ENCODE measurements around the gene FDCSP.
"Not testable (repeated sequence)": the region's sequence is repeated elsewhere in the genome, so short reads cannot be mapped to it uniquely, and the experiment has no call there.

FDCSP gene

DNA sequence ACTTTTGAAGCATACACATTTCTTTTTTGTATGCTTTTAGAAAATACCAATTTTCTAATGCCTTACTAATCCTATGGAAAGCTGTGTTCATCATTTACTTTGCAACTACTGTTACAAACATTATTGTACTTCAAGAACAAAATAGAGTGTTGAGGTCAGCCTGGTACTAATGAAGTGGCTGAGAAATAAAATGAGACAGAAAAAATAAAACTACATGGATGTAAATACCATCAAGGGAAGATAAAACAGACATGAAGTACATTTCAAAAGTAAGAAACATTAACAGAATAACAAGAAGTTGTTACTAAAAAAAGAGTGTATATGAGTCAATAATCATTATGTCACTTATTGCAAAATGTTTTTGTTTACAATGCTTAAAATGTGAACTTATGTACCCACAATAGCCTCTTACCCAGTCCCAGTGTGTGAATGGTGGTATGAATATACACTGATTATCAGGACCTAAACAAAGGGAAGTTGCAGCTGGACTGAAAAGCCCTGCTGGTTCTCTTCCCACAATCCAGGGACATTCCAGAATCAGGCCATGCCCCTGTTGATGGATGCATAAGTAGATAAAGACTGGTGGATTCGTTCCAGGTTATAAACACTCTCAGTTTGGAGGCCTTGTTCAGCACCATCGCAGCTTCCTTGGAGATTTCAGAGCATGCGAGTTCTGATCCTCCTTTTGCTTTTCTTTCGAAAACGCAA lies 14.1 kb downstream of the FDCSP start:
- DNase-seq (ENCODE audit: low read depth), result no peak
- H3K4me3 ChIP-seq (ENCODE audit: low read length), result no peak overlapping the region
- TF ChIP-seq, protein P1, sequence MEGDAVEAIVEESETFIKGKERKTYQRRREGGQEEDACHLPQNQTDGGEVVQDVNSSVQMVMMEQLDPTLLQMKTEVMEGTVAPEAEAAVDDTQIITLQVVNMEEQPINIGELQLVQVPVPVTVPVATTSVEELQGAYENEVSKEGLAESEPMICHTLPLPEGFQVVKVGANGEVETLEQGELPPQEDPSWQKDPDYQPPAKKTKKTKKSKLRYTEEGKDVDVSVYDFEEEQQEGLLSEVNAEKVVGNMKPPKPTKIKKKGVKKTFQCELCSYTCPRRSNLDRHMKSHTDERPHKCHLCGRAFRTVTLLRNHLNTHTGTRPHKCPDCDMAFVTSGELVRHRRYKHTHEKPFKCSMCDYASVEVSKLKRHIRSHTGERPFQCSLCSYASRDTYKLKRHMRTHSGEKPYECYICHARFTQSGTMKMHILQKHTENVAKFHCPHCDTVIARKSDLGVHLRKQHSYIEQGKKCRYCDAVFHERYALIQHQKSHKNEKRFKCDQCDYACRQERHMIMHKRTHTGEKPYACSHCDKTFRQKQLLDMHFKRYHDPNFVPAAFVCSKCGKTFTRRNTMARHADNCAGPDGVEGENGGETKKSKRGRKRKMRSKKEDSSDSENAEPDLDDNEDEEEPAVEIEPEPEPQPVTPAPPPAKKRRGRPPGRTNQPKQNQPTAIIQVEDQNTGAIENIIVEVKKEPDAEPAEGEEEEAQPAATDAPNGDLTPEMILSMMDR (conservative IDR thresholded peaks at IDR 0.05; ENCODE audit: low read depth, low read length), result no peak

DNA sequence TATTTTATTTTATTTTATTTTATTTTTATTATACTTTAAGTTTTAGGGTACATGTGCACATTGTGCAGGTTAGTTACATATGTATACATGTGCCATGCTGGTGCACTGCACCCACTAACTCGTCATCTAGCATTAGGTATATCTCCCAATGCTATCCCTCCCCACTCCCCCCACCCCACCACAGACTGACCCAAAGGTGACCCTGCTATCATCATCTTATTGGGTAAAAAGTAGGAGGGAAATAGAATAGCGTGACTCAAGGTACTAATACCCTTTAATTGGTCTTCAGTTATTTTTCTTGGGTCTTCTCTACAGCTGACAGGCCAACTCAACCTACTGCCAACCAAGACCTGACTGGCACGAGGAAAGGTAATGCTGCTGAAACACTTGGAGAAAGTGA lies 16.4 kb downstream of the FDCSP start, which contains the start of gene CSN3:
TSS of gene CSN3 (plus strand) at position 301 of the 400 bp plus-strand sequence. CDS start 2,223 bp downstream, outside the sequence.
- DNase-seq (ENCODE audit: low read depth); H3K4me3 ChIP-seq (ENCODE audit: low read length): not testable (repeated sequence)

DNA sequence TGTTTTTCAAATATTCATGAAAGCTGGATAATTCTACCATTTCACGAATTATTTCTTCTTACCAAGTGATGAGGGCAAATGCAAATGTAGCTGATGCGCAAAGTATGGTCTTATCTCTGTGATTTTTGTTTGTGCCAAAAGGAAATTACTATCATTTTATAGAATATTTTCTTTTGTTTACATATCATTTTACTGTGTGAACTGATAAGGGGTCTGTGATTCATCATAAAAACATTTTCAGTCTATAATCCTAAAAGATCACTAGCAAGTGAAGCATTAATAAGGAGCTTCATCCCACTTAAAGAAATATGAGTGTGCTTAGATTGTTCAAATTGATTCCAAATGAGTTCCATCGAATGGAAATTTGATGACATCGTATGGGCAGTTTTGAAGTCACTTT lies 17.2 kb downstream of the FDCSP start:
- no peak overlapping the region for H3K4me3 ChIP-seq (ENCODE audit: low read length)
- TF ChIP-seq, protein P1 (conservative IDR thresholded peaks at IDR 0.05; ENCODE audit: low read depth, low read length), result no peak
- DNase-seq (ENCODE audit: low read depth), result no peak

DNA sequence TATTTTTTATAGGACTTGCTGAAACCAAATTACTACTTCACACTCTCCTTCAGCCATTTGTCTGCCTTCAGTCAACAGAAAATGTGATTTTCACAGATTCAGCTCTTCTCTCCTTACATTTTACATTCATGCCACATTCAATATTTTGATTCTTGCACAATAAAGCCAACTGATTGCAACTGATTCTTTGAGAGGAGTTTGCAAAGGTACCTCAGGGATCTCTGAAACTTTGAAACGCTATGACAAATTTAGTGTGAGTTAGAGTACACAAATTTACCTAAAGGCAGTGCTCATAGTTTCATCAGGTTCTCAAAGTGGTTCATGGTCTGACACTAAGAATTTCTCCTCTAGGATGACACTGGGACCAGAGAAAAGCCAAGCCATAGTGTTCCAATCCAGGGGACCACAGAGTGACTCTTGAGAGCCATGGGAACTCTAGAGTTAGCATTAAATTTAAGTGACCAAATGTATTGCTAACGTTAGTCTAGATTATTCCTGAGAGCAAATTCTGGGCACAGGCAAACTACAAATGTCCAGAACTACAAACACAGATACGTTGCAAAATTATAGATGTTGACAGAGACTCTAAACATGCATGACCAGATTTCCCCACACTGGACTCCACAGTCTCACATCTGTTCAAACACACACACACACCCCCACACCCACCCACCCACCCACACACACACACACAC lies 25.5 kb downstream of the FDCSP start:
- TF ChIP-seq, protein P1 (conservative IDR thresholded peaks at IDR 0.05; ENCODE audit: low read depth, low read length), result no peak
- DNase-seq (ENCODE audit: low read depth), result no peak
- no peak overlapping the region for H3K4me3 ChIP-seq (ENCODE audit: low read length)

DNA sequence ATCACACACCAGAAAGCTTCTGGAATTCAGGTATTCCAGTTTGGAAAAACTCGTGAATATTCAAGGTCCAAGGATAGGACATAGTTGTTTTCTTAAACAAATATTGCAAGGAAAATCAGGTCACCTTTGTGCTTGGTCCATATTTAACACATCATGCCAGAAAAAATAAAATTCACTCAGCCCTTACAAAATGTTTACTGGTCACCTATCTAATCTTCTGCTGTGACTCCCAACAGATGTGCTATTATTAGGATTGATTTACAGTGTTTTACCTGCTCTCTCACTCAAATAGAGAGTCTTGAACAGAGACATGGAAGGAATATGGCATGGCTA lies 26.0 kb downstream of the FDCSP start:
- DNase-seq (ENCODE audit: low read depth), result no peak
- no peak overlapping the region for H3K4me3 ChIP-seq (ENCODE audit: low read length)
- TF ChIP-seq, protein P1 (conservative IDR thresholded peaks at IDR 0.05; ENCODE audit: low read depth, low read length), result no peak

DNA sequence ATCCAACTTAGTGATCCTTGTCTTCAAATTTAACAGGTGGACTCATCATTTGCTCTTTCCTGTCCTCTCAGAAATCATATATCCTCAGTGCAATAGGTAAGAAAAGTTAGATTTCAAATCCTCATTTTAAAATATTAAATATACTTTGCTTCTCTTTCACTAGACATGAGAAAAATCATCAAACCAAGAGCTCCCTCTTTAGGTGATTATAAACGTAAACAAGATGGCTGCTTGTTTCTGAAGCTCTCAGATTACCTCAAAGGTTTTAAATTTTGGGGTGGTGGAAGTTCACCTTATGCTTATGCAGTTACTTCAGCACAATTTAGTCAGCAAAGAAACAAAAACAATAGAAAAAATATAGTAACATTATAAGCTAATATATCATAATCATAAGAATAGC lies 43.8 kb downstream of the FDCSP start:
- H3K4me3 ChIP-seq (ENCODE audit: low read length), result no peak overlapping the region
- TF ChIP-seq, protein P1 (conservative IDR thresholded peaks at IDR 0.05; ENCODE audit: low read depth, low read length), result peak; percentile 47
- no peak for DNase-seq (ENCODE audit: low read depth)

DNA sequence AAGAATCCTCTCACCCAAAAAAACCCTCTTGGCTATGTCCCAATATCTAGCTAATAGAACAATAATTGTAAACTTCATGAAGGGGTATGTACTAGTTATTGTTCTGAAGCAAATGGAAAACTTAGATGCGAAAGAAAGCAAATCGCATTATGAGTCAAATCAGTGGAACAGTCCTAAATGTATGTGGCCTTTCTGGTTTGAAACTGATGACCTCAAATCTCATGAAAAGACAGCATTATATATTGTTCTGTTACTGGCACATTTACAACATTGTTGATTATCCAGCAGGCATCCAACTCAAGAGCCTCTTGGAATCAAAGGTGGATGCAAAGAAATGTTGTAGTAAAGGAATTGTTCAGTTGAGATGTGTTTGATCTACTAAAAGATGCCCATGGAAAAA lies 51.2 kb downstream of the FDCSP start:
- DNase-seq (ENCODE audit: low read depth), result no peak
- TF ChIP-seq, protein P1 (conservative IDR thresholded peaks at IDR 0.05; ENCODE audit: low read depth, low read length), result no peak
- no peak overlapping the region for H3K4me3 ChIP-seq (ENCODE audit: low read length)

All from retinal pigment epithelial cell (primary cell).